Measurements from ENCODE around the gene MRPS18C.
"Not testable (repeated sequence)": the region's sequence is repeated elsewhere in the genome, so short reads cannot be mapped to it uniquely, and the experiment has no call there.

The MRPS18C gene

DNA sequence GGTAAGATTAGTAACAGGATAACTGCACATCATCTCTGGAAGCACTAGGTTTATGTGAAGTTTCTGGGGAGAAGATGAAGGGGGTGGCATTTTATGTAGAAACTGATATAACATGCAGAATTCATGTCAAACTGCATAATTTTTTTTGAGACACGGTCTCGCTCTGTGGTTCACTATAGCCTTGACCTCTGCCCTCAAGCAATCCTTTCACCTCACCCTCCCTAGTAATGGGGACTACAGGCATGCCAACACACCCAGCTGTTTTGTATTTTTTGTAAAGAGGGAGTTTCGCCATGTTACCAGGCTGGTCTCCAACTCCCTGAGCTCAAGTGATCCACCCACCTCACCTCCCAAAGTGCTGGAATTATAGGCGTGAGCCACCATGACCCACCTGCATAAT lies 17.6 kb downstream of the MRPS18C start:
- no peak for TF ChIP-seq JUND (IDR thresholded peaks at IDR 0.05; ENCODE audit: low read depth)
- in situ Hi-C loops (cut with HindIII; ENCODE audit: low pct_unique_long_range_greater_than_20kb, low sequenced_read_pairs) = no loop called here

DNA sequence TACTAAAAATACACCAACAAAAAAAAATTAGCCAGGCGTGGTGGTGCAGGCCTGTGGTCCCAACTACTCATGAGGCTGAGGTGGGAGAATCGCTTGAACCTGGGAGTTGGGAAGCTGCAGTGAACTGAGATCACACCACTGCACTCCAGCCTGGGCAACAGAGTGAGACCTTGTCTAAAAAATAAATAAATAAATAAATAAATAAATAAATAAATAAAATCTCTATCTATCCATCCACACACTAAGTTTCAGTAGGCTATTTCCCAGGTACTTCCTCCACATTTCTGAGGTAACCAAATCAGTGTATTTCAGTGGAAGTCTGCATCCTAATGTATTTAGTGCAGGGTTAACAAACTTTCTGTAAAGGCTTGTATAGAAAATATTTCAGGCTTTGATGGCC lies 18.1 kb downstream of the MRPS18C start:
- no peak for DNase-seq (ENCODE audit: low read depth in 1 of 2, low spot score in 1 of 2)
- in situ Hi-C loops (cut with HindIII; ENCODE audit: low pct_unique_long_range_greater_than_20kb, low sequenced_read_pairs) = no loop called here
- TF ChIP-seq JUND (IDR thresholded peaks at IDR 0.05; ENCODE audit: low read depth) = no peak

More for the DNA sequence above, 17.6 kb downstream of the MRPS18C start:
- DNase-seq (ENCODE audit: low read depth in 1 of 2, low spot score in 1 of 2) = no peak

DNA sequence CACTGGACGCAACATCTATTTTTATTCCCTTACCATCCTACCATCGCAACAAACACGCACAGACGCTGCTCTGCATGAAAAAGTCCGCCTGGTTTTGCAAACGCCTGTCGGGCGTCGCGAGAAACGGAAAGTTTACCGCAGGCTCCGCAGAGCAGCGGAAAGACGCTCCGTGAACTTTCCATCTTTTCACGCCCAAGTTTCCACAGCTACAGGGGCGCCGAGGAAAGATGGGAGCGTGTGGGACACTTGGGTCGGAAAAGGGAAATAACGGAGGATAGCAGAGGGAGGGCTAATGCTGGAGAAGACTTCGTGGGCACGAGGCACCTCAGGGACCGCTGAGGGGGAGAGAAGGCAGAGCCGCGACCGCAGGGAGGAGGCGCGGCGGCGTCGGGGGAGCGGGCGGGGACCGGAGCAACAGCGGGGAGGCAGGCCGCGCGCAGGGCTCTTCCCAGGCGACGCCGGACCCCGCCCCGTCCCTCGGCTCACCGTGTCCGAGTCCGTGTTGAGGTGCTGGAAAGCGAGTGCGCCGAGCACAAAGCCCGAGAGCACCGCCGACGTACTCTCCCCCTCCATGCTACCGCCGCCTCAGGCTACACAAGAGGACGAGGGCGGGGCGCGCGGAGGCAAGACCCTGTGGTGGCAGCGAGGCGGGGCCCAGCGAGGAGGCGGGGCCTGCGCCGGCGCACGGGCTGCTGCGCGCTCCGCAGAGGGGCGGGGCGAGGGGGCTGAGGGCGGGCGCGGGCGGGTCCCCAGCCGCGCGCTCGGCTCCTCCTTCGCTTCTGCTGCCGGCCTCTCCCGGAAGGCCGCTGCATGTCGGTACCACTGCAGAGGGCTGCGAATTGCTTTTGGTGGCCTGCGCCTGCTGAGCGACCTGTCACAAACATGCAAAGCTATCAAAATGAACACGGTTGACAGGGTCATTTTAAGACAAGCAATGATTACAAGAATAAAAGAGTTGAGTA lies 28.9 kb downstream of the MRPS18C start, which contains the start of gene ABRAXAS1:
TSS of gene ABRAXAS1 (minus strand) at position 601 of the 962 bp plus-strand sequence. CDS start at position 573, 28 bp downstream.
- in situ Hi-C loops (cut with HindIII; ENCODE audit: low pct_unique_long_range_greater_than_20kb, low sequenced_read_pairs) = no loop called here
- no peak for TF ChIP-seq JUND (IDR thresholded peaks at IDR 0.05; ENCODE audit: low read depth)
- peak; percentile 77 to 96 for DNase-seq (ENCODE audit: low read depth in 1 of 2, low spot score in 1 of 2)

DNA sequence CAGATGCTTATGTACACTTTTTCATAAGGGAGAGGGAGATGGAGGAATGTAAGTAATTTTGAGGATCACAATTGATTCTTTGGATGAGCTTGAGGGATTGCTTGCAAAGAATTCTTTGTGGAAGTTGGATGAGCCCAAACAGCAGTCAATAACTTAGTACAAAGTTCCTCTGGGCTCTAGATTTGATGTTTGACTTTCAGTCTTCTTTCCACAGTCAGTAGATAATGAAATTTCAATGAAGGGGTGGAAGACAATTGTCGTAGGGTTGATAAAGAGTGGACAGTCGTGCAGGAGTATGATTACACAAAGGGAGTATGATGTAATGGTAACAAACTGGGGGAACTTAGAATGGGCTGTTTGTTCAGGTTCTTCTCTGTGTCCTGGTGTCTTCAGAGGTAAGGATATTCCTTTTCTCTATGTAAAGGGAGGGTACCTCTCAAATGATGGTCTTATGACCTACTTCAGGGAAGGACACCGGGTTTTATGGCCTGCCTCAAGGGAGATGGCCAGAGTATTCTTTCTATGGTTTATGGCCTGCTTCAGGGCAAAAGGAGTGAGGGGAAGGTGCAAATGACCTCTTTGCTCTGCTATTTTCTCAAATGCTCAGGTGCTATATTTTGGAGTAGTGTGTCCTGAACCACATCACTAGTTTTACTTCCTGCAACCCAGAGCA lies 30.7 kb downstream of the MRPS18C start:
- in situ Hi-C loops (cut with HindIII; ENCODE audit: low pct_unique_long_range_greater_than_20kb, low sequenced_read_pairs) = no loop called here
- DNase-seq (ENCODE audit: low read depth in 1 of 2, low spot score in 1 of 2) = no peak
- no peak for TF ChIP-seq JUND (IDR thresholded peaks at IDR 0.05; ENCODE audit: low read depth)

DNA sequence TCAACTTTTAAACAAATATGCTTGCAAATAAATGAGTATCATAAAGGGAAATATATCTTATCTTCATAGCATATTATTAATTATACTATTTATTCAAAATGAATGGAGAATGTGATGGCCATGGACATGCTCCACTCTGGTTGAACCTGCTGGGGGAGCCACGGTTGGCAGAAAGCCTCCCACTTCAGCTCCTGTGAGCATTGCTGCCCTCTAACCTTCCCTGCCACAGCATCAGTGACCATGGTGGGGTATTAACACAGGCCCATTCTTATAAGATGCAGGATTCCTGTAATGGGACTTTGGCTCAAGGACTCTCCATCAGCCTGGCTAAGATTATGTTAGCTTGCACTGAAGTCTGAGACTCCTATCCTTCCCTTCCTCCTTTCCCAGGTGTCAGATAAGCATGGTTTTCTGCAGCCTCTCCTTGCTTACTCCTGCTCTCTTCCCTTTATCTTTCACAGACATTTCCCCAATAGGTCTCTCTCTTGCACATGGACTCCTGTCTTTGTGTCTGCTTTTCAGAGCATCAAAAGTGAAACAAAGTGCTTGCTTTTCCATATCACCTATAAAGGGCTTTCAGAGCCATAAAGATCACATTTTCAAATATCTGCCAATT lies 34.0 kb downstream of the MRPS18C start:
- DNase-seq (ENCODE audit: low read depth in 1 of 2, low spot score in 1 of 2) = no peak
- in situ Hi-C loops (cut with HindIII; ENCODE audit: low pct_unique_long_range_greater_than_20kb, low sequenced_read_pairs) = no loop called here
- no peak for TF ChIP-seq JUND (IDR thresholded peaks at IDR 0.05; ENCODE audit: low read depth)

DNA sequence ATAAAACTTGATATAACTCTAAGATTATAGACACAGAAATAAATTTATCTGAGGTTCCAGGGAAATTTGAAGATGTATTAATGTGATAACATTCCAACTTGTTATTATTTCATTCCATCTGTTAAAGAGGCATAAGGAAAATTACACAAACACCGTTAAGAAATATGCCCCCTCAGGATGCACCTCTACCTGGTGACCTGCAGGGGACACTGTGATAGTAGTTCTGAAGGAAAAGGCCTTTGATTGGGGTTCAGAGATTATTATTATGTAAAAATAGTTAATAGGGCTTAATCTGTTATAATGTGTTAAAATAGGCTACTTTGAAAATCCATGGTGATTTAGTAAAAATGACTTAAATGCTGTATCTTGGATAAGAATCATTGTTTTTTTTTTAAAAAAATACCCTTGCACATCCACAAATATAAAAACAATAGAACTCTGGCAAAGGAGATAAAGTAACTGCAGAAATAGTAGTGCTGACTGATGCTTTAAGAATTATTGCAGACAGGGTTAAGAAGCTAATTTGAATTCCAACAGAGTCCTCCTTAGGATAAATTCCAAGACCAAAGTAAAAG lies 35.1 kb downstream of the MRPS18C start:
- TF ChIP-seq JUND (IDR thresholded peaks at IDR 0.05; ENCODE audit: low read depth) = no peak
- in situ Hi-C loops (cut with HindIII; ENCODE audit: low pct_unique_long_range_greater_than_20kb, low sequenced_read_pairs) = no loop called here
- DNase-seq (ENCODE audit: low read depth in 1 of 2, low spot score in 1 of 2) = peak; percentile 10 to 18

DNA sequence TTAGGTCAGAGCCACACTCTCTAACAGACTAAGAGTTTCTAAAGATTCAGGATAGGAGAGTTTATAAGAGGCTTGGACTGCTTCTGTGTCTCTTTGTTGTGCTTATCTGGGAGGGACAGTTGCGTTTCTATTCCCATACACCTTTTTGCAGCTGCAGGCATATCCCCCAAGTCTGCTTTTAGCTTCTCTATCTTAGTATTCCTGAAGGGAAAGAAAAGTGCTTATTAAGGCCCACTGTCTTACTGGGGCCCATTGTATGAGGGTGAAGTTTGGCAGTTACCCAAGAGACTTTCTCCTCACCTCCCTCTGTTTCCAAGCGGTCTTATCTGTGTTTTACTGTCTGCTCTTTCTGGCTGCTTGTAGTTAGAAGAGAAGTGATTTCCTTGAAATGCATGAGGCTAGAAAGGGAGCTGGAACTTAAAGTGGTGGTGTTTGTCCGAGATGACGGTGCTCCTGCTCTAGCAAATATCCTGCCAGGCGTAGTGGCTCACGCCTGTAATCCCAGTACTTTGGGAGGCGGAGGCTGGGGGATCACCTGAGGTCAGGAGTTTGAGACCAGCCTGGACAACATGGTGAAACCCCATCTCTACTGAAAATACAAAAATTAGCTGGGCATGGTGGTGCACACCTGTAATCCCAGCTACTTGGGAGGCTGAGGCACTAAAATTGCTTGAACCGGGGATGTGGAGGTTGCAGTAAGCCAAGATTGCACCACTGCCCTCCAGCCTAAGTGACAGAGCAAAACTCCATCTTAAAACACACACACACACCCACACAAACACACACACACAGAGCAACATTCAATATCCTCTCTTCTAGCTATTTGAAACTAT lies 40.4 kb downstream of the MRPS18C start:
- in situ Hi-C loops (cut with HindIII; ENCODE audit: low pct_unique_long_range_greater_than_20kb, low sequenced_read_pairs) = not testable (repeated sequence)

DNA sequence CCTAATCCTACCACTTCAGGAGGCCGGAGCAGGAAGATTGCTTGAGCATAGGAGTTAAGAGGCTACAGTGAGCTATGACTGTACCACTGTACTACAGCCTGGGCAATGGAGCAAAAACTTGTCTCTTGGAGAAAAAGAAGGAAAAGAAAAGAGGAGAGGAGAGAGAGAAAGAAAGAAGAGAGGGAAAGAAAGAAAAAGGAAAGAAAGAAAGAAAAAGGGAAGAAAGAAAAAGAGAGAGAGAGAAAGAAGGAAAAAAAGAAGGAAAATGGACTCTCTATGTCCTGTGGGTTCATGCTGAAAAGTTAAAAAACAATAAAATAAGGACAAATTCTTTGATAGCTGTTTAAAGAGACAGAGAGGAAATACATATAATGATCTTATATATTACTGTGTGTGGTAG lies 42.3 kb downstream of the MRPS18C start:
- no peak for DNase-seq (ENCODE audit: low read depth in 1 of 2, low spot score in 1 of 2)
- in situ Hi-C loops (cut with HindIII; ENCODE audit: low pct_unique_long_range_greater_than_20kb, low sequenced_read_pairs) = no loop called here
- no peak for TF ChIP-seq JUND (IDR thresholded peaks at IDR 0.05; ENCODE audit: low read depth)

More for the DNA sequence above, 40.4 kb downstream of the MRPS18C start:
- not testable (repeated sequence) for DNase-seq (ENCODE audit: low read depth in 1 of 2, low spot score in 1 of 2)

DNA sequence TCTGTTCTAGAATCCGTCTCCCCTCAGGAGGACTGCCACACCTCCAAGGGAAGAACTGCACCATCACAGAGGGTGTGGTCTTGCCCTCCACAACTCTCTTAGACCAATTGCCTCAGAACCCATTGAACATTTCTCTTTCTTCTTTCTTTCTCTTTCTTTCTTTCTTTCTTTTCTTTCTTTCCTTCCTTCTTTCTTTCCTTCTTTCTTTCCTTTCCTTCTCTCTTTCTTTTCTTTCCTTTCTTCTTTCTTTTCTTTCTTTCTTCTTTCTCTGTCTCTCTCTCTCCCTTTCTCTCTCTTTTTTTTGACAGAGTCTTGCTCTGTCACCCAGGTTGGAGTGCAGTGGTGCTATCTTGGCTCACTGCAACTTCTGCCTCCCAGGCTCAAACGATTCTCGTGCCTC lies 45.8 kb downstream of the MRPS18C start:
- in situ Hi-C loops (cut with HindIII; ENCODE audit: low pct_unique_long_range_greater_than_20kb, low sequenced_read_pairs); DNase-seq (ENCODE audit: low read depth in 1 of 2, low spot score in 1 of 2): not testable (repeated sequence)

DNA sequence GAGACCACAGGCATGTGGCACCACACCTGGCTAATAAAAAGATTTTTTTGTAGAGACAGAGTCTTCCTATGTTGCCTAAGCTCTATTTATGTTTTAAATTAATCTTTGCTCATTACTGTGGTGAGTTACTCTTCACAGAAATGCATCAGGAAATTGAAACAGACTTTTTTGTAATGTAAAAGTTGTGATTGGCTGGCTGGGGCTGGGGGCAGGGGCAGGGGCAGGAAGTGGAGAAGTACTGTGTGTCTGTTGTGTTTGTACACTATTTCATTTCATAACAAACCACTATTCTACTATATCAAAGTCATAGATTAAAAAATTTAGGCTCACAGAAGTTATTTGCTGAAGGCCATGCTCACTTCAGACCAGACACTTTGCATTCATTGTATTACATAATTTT lies 48.1 kb downstream of the MRPS18C start:
- in situ Hi-C loops (cut with HindIII; ENCODE audit: low pct_unique_long_range_greater_than_20kb, low sequenced_read_pairs) = no loop called here
- TF ChIP-seq JUND (IDR thresholded peaks at IDR 0.05; ENCODE audit: low read depth) = no peak
- no peak for DNase-seq (ENCODE audit: low read depth in 1 of 2, low spot score in 1 of 2)

DNA sequence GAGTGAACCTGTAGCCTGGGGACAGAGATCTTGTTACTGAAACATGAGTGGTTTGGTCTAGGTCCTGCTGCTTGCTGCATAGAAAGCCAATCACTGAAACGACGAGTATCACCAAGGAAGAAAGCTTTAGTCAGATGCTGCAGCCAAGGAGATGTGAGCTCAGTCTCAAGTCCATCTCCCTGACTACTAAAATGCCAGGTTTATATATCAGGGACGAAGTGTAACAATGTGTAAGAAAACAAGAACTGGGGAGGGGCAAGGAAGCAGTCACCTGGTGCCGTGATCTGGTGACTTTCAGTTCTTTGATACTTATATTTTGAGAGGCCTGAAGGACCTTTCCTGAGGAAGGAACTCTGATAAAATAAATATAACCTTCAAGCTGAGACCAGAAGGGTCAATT lies 48.6 kb downstream of the MRPS18C start:
- no peak for DNase-seq (ENCODE audit: low read depth in 1 of 2, low spot score in 1 of 2)
- TF ChIP-seq JUND (IDR thresholded peaks at IDR 0.05; ENCODE audit: low read depth) = no peak
- in situ Hi-C loops (cut with HindIII; ENCODE audit: low pct_unique_long_range_greater_than_20kb, low sequenced_read_pairs) = no loop called here

DNA sequence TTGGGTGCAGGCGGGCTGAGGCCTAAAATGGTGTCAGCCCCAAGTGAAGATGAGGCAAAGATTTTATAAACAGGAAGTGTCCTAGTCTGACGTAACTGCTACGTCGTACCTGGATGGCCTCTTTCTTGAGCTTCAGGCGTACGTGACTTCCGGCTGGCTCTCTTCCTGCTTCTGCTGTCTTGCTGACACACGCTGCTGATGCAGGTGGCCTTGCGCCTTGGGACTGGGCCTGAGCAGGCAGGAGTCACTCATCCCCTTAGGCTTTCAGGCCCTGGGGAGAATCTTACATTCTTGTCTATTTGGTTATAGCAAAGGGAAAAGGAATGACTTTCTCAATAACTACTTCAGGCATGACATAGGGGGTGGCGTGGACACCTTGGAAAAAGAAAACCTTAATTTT lies 49.1 kb downstream of the MRPS18C start:
- no peak for DNase-seq (ENCODE audit: low read depth in 1 of 2, low spot score in 1 of 2)
- in situ Hi-C loops (cut with HindIII; ENCODE audit: low pct_unique_long_range_greater_than_20kb, low sequenced_read_pairs) = no loop called here
- no peak for TF ChIP-seq JUND (IDR thresholded peaks at IDR 0.05; ENCODE audit: low read depth)

DNA sequence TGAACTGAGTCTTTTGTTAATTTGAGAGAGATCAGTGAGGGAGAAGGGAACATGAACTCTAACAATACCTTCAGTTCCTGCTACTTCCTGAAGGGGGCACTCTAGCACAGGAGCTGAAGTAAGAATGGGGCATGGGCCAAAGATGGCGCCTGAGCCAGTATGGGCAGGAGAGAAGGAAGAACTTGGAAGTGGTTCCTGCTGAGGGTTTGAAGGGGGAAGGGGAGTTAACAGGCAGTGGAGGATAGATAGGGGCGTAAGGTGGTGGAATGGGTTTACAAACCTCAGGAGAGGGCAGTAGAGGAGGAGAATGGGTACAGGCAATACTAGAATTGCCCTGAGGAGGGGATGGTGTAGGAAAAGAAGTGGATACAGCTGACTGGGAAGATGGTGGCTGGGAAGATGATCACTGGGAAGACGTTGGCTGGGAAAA lies 53.3 kb downstream of the MRPS18C start:
- peak in 1 of 2 experiments; percentile 65 for DNase-seq (ENCODE audit: low read depth in 1 of 2, low spot score in 1 of 2)
- in situ Hi-C loops (cut with HindIII; ENCODE audit: low pct_unique_long_range_greater_than_20kb, low sequenced_read_pairs) = not testable (repeated sequence)

Data from T47D (cell line).